Measurements from ENCODE around the gene ELAVL1.

- TF ChIP-seq CTCF (CRISPR knock-in tag; IDR thresholded peaks at IDR 0.05) (no peak), POGZ (CRISPR knock-in tag; IDR thresholded peaks at IDR 0.05) (no peak), POLR2A (IDR thresholded peaks at IDR 0.05; ENCODE audit: insufficient read depth in 1 of 2, low read depth in 2 of 2, low read length in 2 of 2) (no peak), TAF1 (CRISPR knock-in tag; IDR thresholded peaks at IDR 0.05) (no peak), KLF16 (CRISPR knock-in tag; IDR thresholded peaks at IDR 0.05) (no peak), ZBTB7A (CRISPR knock-in tag; IDR thresholded peaks at IDR 0.05) (no peak), RBM39 (IDR thresholded peaks at IDR 0.05; ENCODE audit: low read depth, low read length, poor library complexity, severe bottlenecking) (no peak), E2F1 (CRISPR knock-in tag; IDR thresholded peaks at IDR 0.05) (no peak), BRCA1 (CRISPR knock-in tag; IDR thresholded peaks at IDR 0.05) (no peak), MAZ (IDR thresholded peaks at IDR 0.05; ENCODE audit: borderline replicate concordance, low read depth, low read length) (no peak), MAZ (CRISPR knock-in tag; IDR thresholded peaks at IDR 0.05; ENCODE audit: low read depth) (no peak)
Observed at GRCh38 chr19:7982103-7982502, 23.3 kb downstream of the ELAVL1 start.
